Measurements from ENCODE around the gene OR7A10.

Gene OR7A10

GRCh38 chr19:14837391-14837790 is 11.3 kb downstream of the OR7A10 start:
- no peak for TF ChIP-seq TEAD4 (IDR thresholded peaks at IDR 0.05)
- no peak for TF ChIP-seq NFIC (IDR thresholded peaks at IDR 0.05)
- TF ChIP-seq RAD21 (IDR thresholded peaks at IDR 0.05; ENCODE audit: low read depth) = no peak
- no peak for TF ChIP-seq REST (IDR thresholded peaks at IDR 0.05; ENCODE audit: low read depth)
- no peak for TF ChIP-seq FOXM1 (IDR thresholded peaks at IDR 0.05; ENCODE audit: borderline replicate concordance, low read depth)
- TF ChIP-seq MAX (IDR thresholded peaks at IDR 0.05) = no peak
- no peak for TF ChIP-seq USF1 (IDR thresholded peaks at IDR 0.05)
- no peak for TF ChIP-seq CREB1 (IDR thresholded peaks at IDR 0.05; ENCODE audit: low read depth)
- no peak for TF ChIP-seq TCF12 (IDR thresholded peaks at IDR 0.05; ENCODE audit: low read depth)
- TF ChIP-seq YY1 (IDR thresholded peaks at IDR 0.05; ENCODE audit: low read depth) = no peak
- no peak for TF ChIP-seq CEBPB (IDR thresholded peaks at IDR 0.05)
- no peak for TF ChIP-seq TAF1 (IDR thresholded peaks at IDR 0.05; ENCODE audit: low read depth)
- TF ChIP-seq EGR1 (IDR thresholded peaks at IDR 0.05) = no peak
- TF ChIP-seq ZBTB7A (IDR thresholded peaks at IDR 0.05; ENCODE audit: low read depth) = no peak
- TF ChIP-seq EP300 (IDR thresholded peaks at IDR 0.05; ENCODE audit: borderline replicate concordance) = no peak

- TF ChIP-seq ZBTB7A (IDR thresholded peaks at IDR 0.05; ENCODE audit: low read depth) = no peak
- TF ChIP-seq USF1 (IDR thresholded peaks at IDR 0.05) = no peak
- no peak for TF ChIP-seq TCF12 (IDR thresholded peaks at IDR 0.05; ENCODE audit: low read depth)
- TF ChIP-seq EGR1 (IDR thresholded peaks at IDR 0.05) = no peak
- TF ChIP-seq NFIC (IDR thresholded peaks at IDR 0.05) = no peak
- TF ChIP-seq CREB1 (IDR thresholded peaks at IDR 0.05; ENCODE audit: low read depth) = no peak
- TF ChIP-seq TEAD4 (IDR thresholded peaks at IDR 0.05) = no peak
- TF ChIP-seq RAD21 (IDR thresholded peaks at IDR 0.05; ENCODE audit: low read depth) = no peak
- TF ChIP-seq TAF1 (IDR thresholded peaks at IDR 0.05; ENCODE audit: low read depth) = no peak
- TF ChIP-seq YY1 (IDR thresholded peaks at IDR 0.05; ENCODE audit: low read depth) = no peak
- no peak for TF ChIP-seq EP300 (IDR thresholded peaks at IDR 0.05; ENCODE audit: borderline replicate concordance)
- TF ChIP-seq CEBPB (IDR thresholded peaks at IDR 0.05) = no peak
- TF ChIP-seq FOXM1 (IDR thresholded peaks at IDR 0.05; ENCODE audit: borderline replicate concordance, low read depth) = no peak
- no peak for TF ChIP-seq MAX (IDR thresholded peaks at IDR 0.05)
- no peak for TF ChIP-seq REST (IDR thresholded peaks at IDR 0.05; ENCODE audit: low read depth)
These were observed 13.7 kb downstream of the OR7A10 start, which contains the start of the genes OR7A5 and OR7C1 for GRCh38 chr19:14835011-14835410. Gene OR7A5 (minus strand): TSS chr19:14835185. CDS start chr19:14828241, 6,944 bp downstream. Gene OR7C1 (minus strand): TSS chr19:14835185. CDS start chr19:14800136, 35,049 bp downstream.

- TF ChIP-seq REST (IDR thresholded peaks at IDR 0.05; ENCODE audit: low read depth) (no peak), YY1 (IDR thresholded peaks at IDR 0.05; ENCODE audit: low read depth) (no peak), FOXM1 (IDR thresholded peaks at IDR 0.05; ENCODE audit: borderline replicate concordance, low read depth) (no peak), NFIC (IDR thresholded peaks at IDR 0.05) (no peak), TCF12 (IDR thresholded peaks at IDR 0.05; ENCODE audit: low read depth) (no peak), CREB1 (IDR thresholded peaks at IDR 0.05; ENCODE audit: low read depth) (no peak), EGR1 (IDR thresholded peaks at IDR 0.05) (no peak), ZBTB7A (IDR thresholded peaks at IDR 0.05; ENCODE audit: low read depth) (no peak), USF1 (IDR thresholded peaks at IDR 0.05) (no peak), TAF1 (IDR thresholded peaks at IDR 0.05; ENCODE audit: low read depth) (no peak)
These were observed 18.0 kb downstream of the OR7A10 start for GRCh38 chr19:14830702-14831101.

GRCh38 chr19:14826006-14826405 is 22.7 kb downstream of the OR7A10 start:
- TF ChIP-seq YY1 (IDR thresholded peaks at IDR 0.05; ENCODE audit: low read depth) = no peak
- TF ChIP-seq TEAD4 (IDR thresholded peaks at IDR 0.05) = no peak
- no peak for TF ChIP-seq CEBPB (IDR thresholded peaks at IDR 0.05)
- no peak for TF ChIP-seq RAD21 (IDR thresholded peaks at IDR 0.05; ENCODE audit: low read depth)
- no peak for TF ChIP-seq FOXM1 (IDR thresholded peaks at IDR 0.05; ENCODE audit: borderline replicate concordance, low read depth)
- no peak for TF ChIP-seq TAF1 (IDR thresholded peaks at IDR 0.05; ENCODE audit: low read depth)
